DOHH2 (cell line): ENCODE measurements around the gene HOXA9.

Experiments used
- H3F3A ChIP-seq: fragments of 200-600 bp; sonication (generic), shearing (Covaris generic); 2 replicates; pipeline ENCODE4 v1.6.0; 2016; ENCODE audit warnings: antibody characterized with exemption, mild to moderate bottlenecking; ENCODE audit not compliant: control insufficient read depth, insufficient read depth
- H3K27ac ChIP-seq: fragments of 200-600 bp; sonication (generic); 2 replicates; pipeline ENCODE4 v1.5.1; 2014; ENCODE audit warnings: low read depth, mild to moderate bottlenecking, low read length, moderate library complexity
- H3K27me3 ChIP-seq: fragments of 200-600 bp; sonication (generic); 2 replicates; pipeline ENCODE4 v1.6.1; 2014; ENCODE audit warnings: mild to moderate bottlenecking, low read length, mixed read lengths; ENCODE audit not compliant: control insufficient read depth
- H3K36me3 ChIP-seq: fragments of 200-600 bp; sonication (generic); 2 replicates; pipeline ENCODE4 v1.6.1; 2014; ENCODE audit warnings: mild to moderate bottlenecking, low read length, moderate library complexity, mixed read lengths; ENCODE audit not compliant: control insufficient read depth
- H3K4me1 ChIP-seq: fragments of 200-600 bp; sonication (generic); 2 replicates; pipeline ENCODE4 v1.6.1; 2014; ENCODE audit warnings: mild to moderate bottlenecking, low read length, mixed read lengths; ENCODE audit not compliant: control insufficient read depth
- H3K4me2 ChIP-seq: fragments of 200-600 bp; sonication (generic); 2 replicates; pipeline ENCODE4 v1.6.0; 2014; ENCODE audit warnings: mild to moderate bottlenecking, low read length, moderate library complexity
- H3K4me3 ChIP-seq: fragments of 200-600 bp; sonication (generic); 2 replicates; pipeline ENCODE4 v1.5.1; 2014; ENCODE audit warnings: mild to moderate bottlenecking, low read length, mixed read lengths
- H3K79me2 ChIP-seq: fragments of 200-600 bp; sonication (generic); 2 replicates; pipeline ENCODE4 v1.6.1; 2014; ENCODE audit warnings: mild to moderate bottlenecking, low read length, mixed read lengths; ENCODE audit not compliant: control insufficient read depth
- H3K9me2 ChIP-seq: fragments of 200-600 bp; sonication (generic); replicated peaks from 2 replicates; pipeline ENCODE4 v1.6.1; 2014; ENCODE audit warnings: mild to moderate bottlenecking, low read length, mixed read lengths; ENCODE audit not compliant: control insufficient read depth
- H3K9me3 ChIP-seq: fragments of 200-600 bp; sonication (generic); 2 replicates; pipeline ENCODE4 v1.6.1; 2014; ENCODE audit warnings: antibody characterized with exemption, low read length, mixed read lengths; ENCODE audit not compliant: control insufficient read depth, insufficient read depth
- H4K20me1 ChIP-seq: fragments of 200-600 bp; sonication (generic); 2 replicates; pipeline ENCODE4 v1.6.0; 2014; ENCODE audit warnings: low read depth, mild to moderate bottlenecking, antibody characterized with exemption, low read length, moderate library complexity; ENCODE audit not compliant: control insufficient read depth, insufficient read depth
- EZH2phosphoT487 ChIP-seq: fragments of 200-600 bp; sonication (generic); IDR thresholded peaks from 2 replicates; pipeline ENCODE4 v1.6.1; 2017; ENCODE audit warnings: borderline replicate concordance, mild to moderate bottlenecking, antibody characterized with exemption, low read length, moderate library complexity, mixed read lengths
- TF ChIP-seq, protein P1 (sequence below): fragments of 200-600 bp; sonication (generic); IDR thresholded peaks from one replicate; pipeline ENCODE4 v1.5.1; 2014; ENCODE audit warnings: antibody characterized with exemption, mild to moderate bottlenecking, low read depth, low read length; ENCODE audit not compliant: poor library complexity, severe bottlenecking

HOXA9 gene

DNA sequence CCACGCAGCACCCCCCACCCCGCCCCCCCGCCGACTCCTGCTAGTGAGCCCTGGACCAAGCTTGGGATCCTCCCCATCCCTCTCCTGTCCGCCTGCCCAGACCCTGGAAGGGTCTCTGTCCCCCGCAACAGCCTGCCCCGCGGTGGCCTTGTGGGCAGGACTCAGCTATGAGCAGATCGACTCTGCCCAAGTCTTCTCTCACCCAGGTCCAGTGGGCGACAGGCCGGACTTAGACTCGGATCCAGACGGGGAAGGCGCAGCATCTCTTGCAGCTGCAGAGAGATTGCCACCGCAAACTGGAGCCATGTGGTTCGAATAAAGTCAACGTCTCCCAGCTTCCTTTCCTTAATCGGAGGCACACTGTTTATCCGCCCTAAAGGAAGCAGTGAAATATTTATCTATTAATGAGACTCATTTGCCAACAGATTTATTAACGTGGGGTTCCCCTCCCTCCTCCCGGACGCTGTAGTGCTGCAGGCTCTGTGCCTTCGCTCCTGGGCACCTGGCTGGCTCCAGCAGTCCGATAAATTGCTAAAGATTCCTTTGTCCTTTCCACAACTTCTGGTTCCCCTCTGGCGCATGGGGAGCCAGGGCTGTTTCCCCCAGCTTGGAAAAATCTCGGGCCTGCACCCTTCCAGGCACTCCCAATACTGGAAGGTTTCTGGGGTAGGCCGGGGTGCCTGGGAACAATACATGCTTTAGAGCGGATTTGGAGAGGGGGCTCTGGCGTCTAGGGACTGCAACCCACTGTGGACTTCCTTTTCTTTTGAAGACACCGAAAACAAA, 8.2 kb downstream of the HOXA9 start:
- no peak overlapping the region for H3K27ac ChIP-seq
- H3K4me3 ChIP-seq: no peak overlapping the region
- H3K4me2 ChIP-seq: no peak overlapping the region

GRCh38 chr7:27156508-27156898, 8.8 kb downstream of the HOXA9 start, which contains the start of gene HOXA7:
Gene HOXA7, minus strand, starts transcription at chr7:27156675. Its CDS starts 130 bp downstream, at chr7:27156545.
- Histone ChIP-seq H3K4me2 (no peak within 1 kb of the TSS), H3K27me3 (peaks cover 80% of the 10 kb centered on the region), H3K4me1 (peaks cover 31% of the 10 kb centered on the region), H3K9me3 (no peaks in the 10 kb centered on the region), H3K4me3 (no peak within 1 kb of the TSS), H4K20me1 (no peaks in the 10 kb centered on the region), H3K9me2 (no peaks in the 10 kb centered on the region), H3K27ac (no peak within 1 kb of the TSS), H3F3A (no peaks in the 10 kb centered on the region), H3K79me2 (no peaks in the 10 kb centered on the region), H3K36me3 (no peaks in the 10 kb centered on the region)
- TF ChIP-seq, protein P1, sequence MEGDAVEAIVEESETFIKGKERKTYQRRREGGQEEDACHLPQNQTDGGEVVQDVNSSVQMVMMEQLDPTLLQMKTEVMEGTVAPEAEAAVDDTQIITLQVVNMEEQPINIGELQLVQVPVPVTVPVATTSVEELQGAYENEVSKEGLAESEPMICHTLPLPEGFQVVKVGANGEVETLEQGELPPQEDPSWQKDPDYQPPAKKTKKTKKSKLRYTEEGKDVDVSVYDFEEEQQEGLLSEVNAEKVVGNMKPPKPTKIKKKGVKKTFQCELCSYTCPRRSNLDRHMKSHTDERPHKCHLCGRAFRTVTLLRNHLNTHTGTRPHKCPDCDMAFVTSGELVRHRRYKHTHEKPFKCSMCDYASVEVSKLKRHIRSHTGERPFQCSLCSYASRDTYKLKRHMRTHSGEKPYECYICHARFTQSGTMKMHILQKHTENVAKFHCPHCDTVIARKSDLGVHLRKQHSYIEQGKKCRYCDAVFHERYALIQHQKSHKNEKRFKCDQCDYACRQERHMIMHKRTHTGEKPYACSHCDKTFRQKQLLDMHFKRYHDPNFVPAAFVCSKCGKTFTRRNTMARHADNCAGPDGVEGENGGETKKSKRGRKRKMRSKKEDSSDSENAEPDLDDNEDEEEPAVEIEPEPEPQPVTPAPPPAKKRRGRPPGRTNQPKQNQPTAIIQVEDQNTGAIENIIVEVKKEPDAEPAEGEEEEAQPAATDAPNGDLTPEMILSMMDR: no peak
- no peak for TF ChIP-seq EZH2phosphoT487

More for the DNA sequence above, 8.2 kb downstream of the HOXA9 start:
- Histone ChIP-seq H3K79me2 (no peaks in the 10 kb centered on the region), H3K9me3 (no peaks in the 10 kb centered on the region), H3K4me1 (peaks cover 28% of the 10 kb centered on the region), H4K20me1 (no peaks in the 10 kb centered on the region), H3K36me3 (no peaks in the 10 kb centered on the region), H3K27me3 (peaks cover 78% of the 10 kb centered on the region), H3F3A (no peaks in the 10 kb centered on the region), H3K9me2 (no peaks in the 10 kb centered on the region)
- TF ChIP-seq, protein P1: no peak
- TF ChIP-seq EZH2phosphoT487: no peak

GRCh38 chr7:27155816-27156507, 9.4 kb downstream of the HOXA9 start:
- Histone ChIP-seq H3F3A (no peaks in the 10 kb centered on the region), H3K27ac (no peak overlapping the region), H3K4me1 (peaks cover 31% of the 10 kb centered on the region), H4K20me1 (no peaks in the 10 kb centered on the region), H3K36me3 (no peaks in the 10 kb centered on the region), H3K4me3 (no peak overlapping the region), H3K27me3 (peaks cover 85% of the 10 kb centered on the region), H3K79me2 (no peaks in the 10 kb centered on the region), H3K9me2 (no peaks in the 10 kb centered on the region), H3K9me3 (no peaks in the 10 kb centered on the region), H3K4me2 (no peak overlapping the region)
- TF ChIP-seq, protein P1: no peak
